Endothelial cell of umbilical vein (primary cell): Measurements from ENCODE around the gene GRXCR2. TPM values are rescaled to one million over a fixed set of nuclear protein-coding genes. Genes with fewer than 3 reads are reported as not detected.

Experiments used
- BruUV-seq: library from RNA; stranded (reverse); fragments of 400-500 nt; replicated peaks from 2 replicates; lab custom pipeline; 2021; lab: Mats Ljungman, UMichigan
- CTCF ChIA-PET: fragments of 300-600, 350-600 bp; sonication (Branson Sonifier 250); formaldehyde crosslinking; loops from one replicate; lab custom pipeline; 2021; ENCODE audit warnings: antibody characterized with exemption, inconsistent platforms; lab: Charles Lee
- POLR2A ChIA-PET: fragments of 300-600, 350-600 bp; sonication (Branson Sonifier 250); formaldehyde crosslinking; loops from one replicate; lab custom pipeline; 2021; ENCODE audit warnings: antibody characterized with exemption, inconsistent platforms; lab: Charles Lee
- DNase-seq: peaks from one replicate; pipeline ENCODE4 v3.0.0-alpha.2; 2011; ENCODE audit warnings: low read depth, low spot score
- FAIRE-seq: peaks from 2 replicates; lab custom pipeline; 2011; peaks lifted over from hg19 to GRCh38; lab: Jason Lieb, UNC
- H2AFZ ChIP-seq: 2 replicates; pipeline ENCODE4 v1.6.0; 2012; ENCODE audit warnings: low read depth, low read length, control low read depth, inconsistent platforms
- H3K27ac ChIP-seq: 2 replicates; pipeline ENCODE4 v1.5.1; 2011; ENCODE audit warnings: low read depth, mild to moderate bottlenecking, control low read depth, low read length, moderate library complexity; ENCODE audit not compliant: insufficient read depth
- H3K27me3 ChIP-seq, 2 experiments: 2 replicates each; pipeline versions ENCODE4 v1.6.0 to v1.6.1; 2011; ENCODE audit warnings: low read length in 2 of 2, mixed read lengths in 1 of 2; ENCODE audit not compliant: control insufficient read depth in 2 of 2, insufficient read depth in 2 of 2
- H3K36me3 ChIP-seq, 2 experiments: 2 replicates in 1 of 2; 3 replicates in 1 of 2; pipeline ENCODE4 v1.5.1; 2011; ENCODE audit warnings: low read length in 2 of 2, mild to moderate bottlenecking in 1 of 2, moderate library complexity in 1 of 2; ENCODE audit not compliant: control insufficient read depth in 2 of 2, insufficient read depth in 2 of 2; ENCODE audit errors: extremely low read depth in 1 of 2
- H3K4me1 ChIP-seq: 3 replicates; pipeline ENCODE4 v1.5.1; 2011; ENCODE audit warnings: mild to moderate bottlenecking, low read length; ENCODE audit not compliant: control insufficient read depth, insufficient read depth; ENCODE audit errors: extremely low read depth
- H3K4me2 ChIP-seq: 2 replicates; pipeline ENCODE4 v1.6.1; 2011; ENCODE audit warnings: low read length, control low read depth, mixed read lengths; ENCODE audit not compliant: insufficient read depth
- H3K4me3 ChIP-seq, 3 experiments: fragments of 200-600 bp in 1 of 3; sonication (generic), shearing (Covaris generic) in 1 of 3; replicated peaks in 1 of 3; 2 replicates each; pipeline ENCODE4 v1.5.1; 2011 to 2016; ENCODE audit warnings: control low read depth in 3 of 3, low read length in 3 of 3, mild to moderate bottlenecking in 2 of 3, inconsistent platforms in 1 of 3, low read depth in 1 of 3, moderate library complexity in 1 of 3; ENCODE audit not compliant: insufficient read depth in 1 of 3
- H3K79me2 ChIP-seq: 2 replicates; pipeline ENCODE4 v1.6.0; 2012; ENCODE audit warnings: low read length, inconsistent platforms; ENCODE audit not compliant: control insufficient read depth, insufficient read depth
- H3K9ac ChIP-seq: replicated peaks from 2 replicates; pipeline ENCODE3; 2011; ENCODE audit warnings: low read length, control low read depth; ENCODE audit not compliant: insufficient read depth; ENCODE audit errors: extremely low read depth
- H3K9me1 ChIP-seq: replicated peaks from 3 replicates; pipeline ENCODE4 v1.6.0; 2011; ENCODE audit warnings: mild to moderate bottlenecking, low read length; ENCODE audit not compliant: control insufficient read depth, insufficient read depth; ENCODE audit errors: extremely low read depth
- H3K9me3 ChIP-seq: replicated peaks from 2 replicates; pipeline ENCODE4 v1.5.1; 2012; ENCODE audit warnings: low read length, inconsistent platforms; ENCODE audit not compliant: control insufficient read depth, insufficient read depth
- H4K20me1 ChIP-seq: replicated peaks from 2 replicates; pipeline ENCODE3; 2011; ENCODE audit warnings: mild to moderate bottlenecking, low read length; ENCODE audit not compliant: control insufficient read depth, insufficient read depth; ENCODE audit errors: extremely low read depth
- CTCF ChIP-seq, 2 donors: IDR thresholded peaks; 1 replicate in 1 of 2; 2 replicates in 1 of 2; pipeline ENCODE4 v1.5.1; 2011; ENCODE audit warnings: low read length in 2 of 2, mild to moderate bottlenecking in 2 of 2, moderate library complexity in 2 of 2, control low read depth in 1 of 2, inconsistent platforms in 1 of 2, low read depth in 1 of 2; ENCODE audit not compliant: insufficient read depth in 1 of 2; ENCODE audit errors: extremely low read depth in 1 of 2
- EZH2 ChIP-seq: IDR thresholded peaks from 2 replicates; pipeline ENCODE4 v1.6.1; 2012; ENCODE audit warnings: borderline replicate concordance, low read depth, mild to moderate bottlenecking, moderate library complexity, low read length, inconsistent platforms; ENCODE audit not compliant: severe bottlenecking
- FOS ChIP-seq: IDR thresholded peaks from 2 replicates; pipeline ENCODE4 v1.6.1; 2011; ENCODE audit warnings: mild to moderate bottlenecking, low read length, moderate library complexity, borderline replicate concordance; ENCODE audit not compliant: insufficient read depth
- GATA2 ChIP-seq: IDR thresholded peaks from 2 replicates; pipeline ENCODE4 v1.7.0; 2011; ENCODE audit warnings: low read depth, mild to moderate bottlenecking, moderate library complexity, mixed read lengths, low read length; ENCODE audit not compliant: insufficient read length, insufficient read depth
- JUN ChIP-seq: IDR thresholded peaks from 2 replicates; pipeline ENCODE4 v1.6.1; 2011; ENCODE audit warnings: borderline replicate concordance, low read depth; ENCODE audit not compliant: insufficient read length, insufficient read depth
- MYC ChIP-seq: IDR thresholded peaks from one replicate; pipeline ENCODE4 v1.6.1; 2011; ENCODE audit warnings: mild to moderate bottlenecking, low read depth, low read length
- POLR2A ChIP-seq: IDR thresholded peaks from 2 replicates; pipeline ENCODE4 v1.6.1; 2012; ENCODE audit warnings: low read depth, mild to moderate bottlenecking, control low read depth, low read length
- POLR2AphosphoS5 ChIP-seq: IDR thresholded peaks from 2 replicates; pipeline ENCODE4 v1.6.1; 2012; ENCODE audit warnings: low read depth, mild to moderate bottlenecking, control low read depth, low read length, moderate library complexity; ENCODE audit not compliant: insufficient read depth
- dilution Hi-C: fragments of 300-500 bp; cut with MboI; formaldehyde crosslinking; loops from one replicate; pipeline ENCODE4 v1.15.0; 2019; ENCODE audit warnings: low sequenced_read_pairs; ENCODE audit not compliant: extremely low pct_ligation_motif_present
- intact Hi-C: fragments of 100-400 bp; cut with micrococcal nuclease; formaldehyde crosslinking; loops from one replicate; pipeline ENCODE4 v1.10.0; 2022
- polyA plus RNA-seq, 4 experiments: library from polyadenylated mRNA; depleted of rRNA in 3 of 4; stranded (reverse) in 3 of 4; unstranded in 1 of 4; fragments of >200 nt; gene quantifications; 2 replicates each; pipeline versions ENCODE4 v1.2.1 to v1.2.3, GENCODE V29; 2011 to 2012; ENCODE audit warnings: missing spikeins in 1 of 4
- total RNA-seq: library from RNA; stranded (reverse); gene quantifications from 2 replicates; pipeline ENCODE4 v1.2.3, GENCODE V29; 2021
- TF ChIP-seq, protein P1 (sequence below): IDR thresholded peaks from 2 replicates; pipeline ENCODE4 v1.6.1; 2011; ENCODE audit not compliant: insufficient read depth, insufficient read length

Gene GRXCR2
- total and polyA plus RNA-seq, 2 donors (not counting 3 experiments of a cell fraction or from before 2014, with no cell fraction given): not detected

- Histone ChIP-seq H3K9me1 (no peaks in the 10 kb centered on the region), H3K79me2 (no peaks in the 10 kb centered on the region), H3K36me3 (no peaks in the 10 kb centered on the region), H3K9me3 (no peaks in the 10 kb centered on the region), H2AFZ (peak overlapping the region; percentile 97), H3K4me2 (peak overlapping the region; percentile 15), H3K4me1 (peaks cover 18% of the 10 kb centered on the region), H3K27me3 (peaks cover 0 to 2% of the 10 kb centered on the region in 2 experiments), H3K4me3 (no peak overlapping the region), H4K20me1 (no peaks in the 10 kb centered on the region), H3K9ac (no peak overlapping the region), H3K27ac (no peak overlapping the region)
- no peak for DNase-seq
- no peak for TF ChIP-seq JUN
- TF ChIP-seq FOS: no peak
- TF ChIP-seq POLR2A: no peak
- TF ChIP-seq GATA2: no peak
- no peak for TF ChIP-seq CTCF (IDR thresholded peaks at IDR 0.05; ENCODE audit: extremely low read depth in 1 of 2, insufficient read depth in 1 of 2, low read depth in 1 of 2, low read length in 2 of 2)
- no peak for TF ChIP-seq POLR2AphosphoS5
- TF ChIP-seq EZH2: no peak
- no peak for TF ChIP-seq MYC
- TF ChIP-seq, protein P1, sequence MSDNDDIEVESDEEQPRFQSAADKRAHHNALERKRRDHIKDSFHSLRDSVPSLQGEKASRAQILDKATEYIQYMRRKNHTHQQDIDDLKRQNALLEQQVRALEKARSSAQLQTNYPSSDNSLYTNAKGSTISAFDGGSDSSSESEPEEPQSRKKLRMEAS: no peak
- intact Hi-C loops (loop anchor here (5.0 kb wide), 1 partner anchor 121 kb away; no protein-coding TSS in a partner anchor), dilution Hi-C loops (no loop called here)
- BruUV-seq: no TSS peak
- CTCF ChIA-PET: interaction anchor here (0.7 to 3.2 kb wide), 11 partner anchors 10 to 158 kb away, joined by 3 to 14 read pairs (median 3); partner anchors contain the start of gene PRELID2
- FAIRE-seq: no peak
- POLR2A ChIA-PET: no interaction called here
These were observed 17.0 kb downstream of the GRXCR2 start for GRCh38 chr5:145855763-145856267.
